HG03521 (cell line): Measurements from ENCODE around the gene SLC5A10.
"Not testable (repeated sequence)": the region's sequence is repeated elsewhere in the genome, so short reads cannot be mapped to it uniquely, and the experiment has no call there.

Experiments
- ATAC-seq: cut with Tn5 transposase; IDR thresholded peaks from one replicate; pipeline ENCODE4 v1.9.1; 2021; ENCODE audit warnings: mild to moderate bottlenecking, moderate library complexity; ENCODE audit not compliant: unreplicated experiment

The SLC5A10 gene

DNA sequence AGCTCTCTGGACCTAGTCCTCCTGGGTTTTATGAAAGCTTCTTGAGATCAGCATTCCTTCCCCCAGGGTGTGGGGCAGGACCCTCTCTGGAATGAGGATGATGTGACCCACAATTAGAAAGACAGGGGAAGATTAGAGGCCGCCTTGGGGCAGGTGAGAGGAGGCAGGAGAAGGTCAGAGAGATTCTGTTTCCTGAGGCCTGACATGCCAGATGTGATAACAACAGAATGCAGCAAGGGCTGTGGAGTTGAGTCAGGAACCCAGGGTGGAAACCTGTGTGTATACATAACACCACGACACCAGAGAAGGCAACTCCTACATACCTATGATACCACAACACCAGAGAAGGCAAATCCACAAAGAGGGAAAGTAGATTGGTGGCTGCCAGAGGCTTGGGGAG lies 5.4 kb upstream of the SLC5A10 start:
- ATAC-seq = no peak

DNA sequence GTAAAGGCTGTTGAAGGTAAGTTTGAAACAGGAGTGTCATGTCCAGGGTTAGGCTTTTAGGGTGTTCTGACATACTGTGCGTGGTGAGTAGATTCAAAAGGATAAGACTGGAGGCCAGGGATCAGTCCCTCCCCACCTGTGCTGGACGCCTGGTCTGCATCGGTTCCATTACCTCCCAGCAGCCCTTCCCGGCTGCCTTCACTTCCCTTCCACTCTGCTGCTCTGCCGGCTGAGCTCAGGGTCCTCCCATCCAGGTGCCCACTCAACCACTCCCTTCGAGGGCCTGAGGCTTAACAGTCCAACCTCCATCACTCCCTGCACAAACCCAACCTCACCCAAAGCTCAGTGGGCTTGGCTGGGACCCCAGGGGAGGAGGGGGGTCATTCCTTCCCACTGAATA lies 4.1 kb upstream of the SLC5A10 start:
- no peak for ATAC-seq

DNA sequence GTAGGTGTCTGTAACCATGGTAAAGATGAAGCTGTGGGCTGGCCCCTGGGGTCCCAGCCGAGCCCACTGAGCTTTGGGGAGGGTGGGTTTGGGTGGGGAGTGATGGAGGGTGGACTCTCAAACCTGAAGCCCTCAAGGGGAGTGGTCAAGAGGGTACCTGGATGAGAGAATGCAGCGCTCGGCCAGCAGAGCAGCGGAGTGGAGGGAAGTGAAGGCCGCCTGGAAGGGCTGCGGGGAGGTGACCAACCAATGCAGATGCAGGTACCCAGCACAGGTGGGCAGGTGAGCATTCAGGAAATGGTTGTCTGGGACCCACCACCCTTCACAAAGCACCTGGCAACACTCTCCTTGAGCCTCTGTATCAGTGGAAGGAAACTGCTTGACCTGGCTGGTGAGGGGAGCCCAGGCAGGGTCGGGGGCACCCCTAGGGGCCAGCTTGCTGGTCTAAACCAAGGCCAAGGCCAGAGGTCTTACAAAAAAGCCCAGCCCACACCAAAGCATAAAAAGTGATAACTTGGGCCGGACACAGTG lies 3.4 kb upstream of the SLC5A10 start:
- ATAC-seq = no peak

DNA sequence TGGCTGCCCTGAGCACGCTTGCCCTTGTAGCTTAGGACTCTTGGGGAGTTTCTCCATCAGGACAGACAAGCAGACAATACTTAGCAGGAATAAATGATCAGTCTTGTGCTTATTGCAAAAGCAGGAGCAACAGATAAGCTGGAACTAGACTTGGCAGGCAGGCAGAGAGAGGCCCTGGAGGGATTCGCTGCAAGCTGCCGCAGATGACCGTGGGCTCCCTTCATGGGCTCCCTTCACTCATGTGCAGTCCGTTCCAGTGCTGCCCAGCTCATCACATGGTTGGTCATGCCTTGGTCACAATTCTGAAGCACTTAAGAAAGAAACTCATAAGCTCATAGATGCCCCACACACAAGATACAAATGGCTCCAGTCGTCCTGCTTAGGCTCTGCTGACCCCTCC lies 2.4 kb upstream of the SLC5A10 start:
- ATAC-seq = no peak

DNA sequence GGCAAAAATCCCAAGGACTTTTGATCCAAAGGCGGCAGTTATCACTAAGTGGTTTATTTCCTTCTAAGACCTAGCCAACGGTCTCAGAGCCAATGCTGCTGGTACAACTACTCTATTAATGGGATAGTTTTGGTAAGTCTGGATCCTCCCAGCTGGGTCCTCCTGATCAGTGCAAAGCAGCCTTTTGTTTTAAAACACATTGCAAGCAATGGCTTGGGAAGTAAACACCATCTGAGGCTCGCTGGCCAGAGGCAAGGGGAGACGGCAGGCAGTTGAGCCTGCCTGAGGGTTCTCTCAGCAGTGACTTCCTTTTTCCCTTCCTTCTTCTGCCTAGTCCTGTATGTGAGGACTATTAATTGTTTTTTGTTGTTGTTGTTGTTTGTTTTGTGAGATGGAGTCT lies 1.6 kb upstream of the SLC5A10 start:
- ATAC-seq = no peak

DNA sequence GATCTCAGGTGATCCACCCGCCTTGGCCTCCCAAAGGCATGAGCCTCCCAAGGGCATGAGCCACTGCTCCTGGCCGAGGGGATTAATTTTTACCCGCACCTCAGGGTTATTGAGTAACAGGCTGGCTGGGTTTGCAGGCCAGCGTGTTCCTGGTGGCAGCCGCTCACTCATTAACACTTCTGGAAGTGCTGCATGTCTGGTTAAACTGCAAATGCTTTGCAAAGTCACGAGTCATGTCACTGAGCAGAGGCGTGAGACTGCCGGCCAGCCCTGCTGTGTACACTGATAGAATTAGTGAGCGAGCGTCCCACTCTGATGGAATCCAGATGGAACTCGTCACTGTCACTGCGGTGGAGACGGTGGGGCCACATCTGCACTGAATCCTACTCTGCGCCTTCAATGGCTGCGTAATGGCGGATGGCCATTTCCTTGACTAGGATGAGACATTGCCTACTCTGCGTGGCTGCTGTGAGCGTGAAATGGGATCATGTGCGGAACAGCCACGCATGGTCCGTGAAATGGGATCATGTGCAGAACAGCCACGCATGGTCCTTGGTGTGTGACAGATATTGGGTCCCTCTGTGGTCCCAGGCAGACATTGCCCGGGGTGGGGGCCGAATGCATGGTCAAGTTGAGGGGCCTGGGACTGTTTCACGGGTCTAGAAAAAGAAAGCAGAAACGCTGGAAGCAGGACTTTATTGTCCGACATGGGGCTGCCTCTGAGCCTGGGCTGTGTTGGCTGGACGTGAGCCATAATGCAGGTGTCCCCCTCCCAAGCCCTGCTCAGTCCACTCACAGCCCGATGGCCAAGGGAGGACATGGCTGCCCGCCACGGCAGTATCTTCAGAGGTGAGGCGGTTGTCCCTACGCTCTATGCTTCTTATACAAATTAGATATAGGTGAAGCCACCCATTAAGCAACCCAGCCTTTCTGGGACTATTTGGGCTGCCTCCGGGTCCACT lies 740 bp upstream of the SLC5A10 start:
- no peak for ATAC-seq

DNA sequence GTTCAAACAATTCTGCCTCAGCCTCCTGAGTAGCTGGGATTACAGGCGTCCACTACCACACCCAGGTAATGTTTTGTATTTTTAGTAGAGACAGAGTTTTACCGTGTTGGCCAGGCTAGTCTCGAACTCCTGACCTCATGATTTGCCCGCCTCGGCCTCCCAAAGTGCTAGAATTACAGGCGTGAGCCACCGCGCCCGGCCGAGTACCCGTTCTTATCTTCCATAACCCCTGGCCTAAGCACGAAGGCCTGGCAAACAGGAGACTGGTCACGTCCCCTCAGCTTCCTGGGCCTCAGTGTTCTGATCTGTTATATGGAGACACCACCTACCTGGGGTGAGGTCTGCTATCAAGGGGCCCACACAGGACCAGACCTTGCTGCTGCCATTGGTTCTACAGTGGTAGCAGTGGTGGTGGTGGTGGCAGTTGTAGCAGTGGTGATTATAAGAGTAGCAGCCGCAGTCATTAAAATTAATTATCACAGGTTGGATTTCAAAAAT lies 1.3 kb downstream of the SLC5A10 start:
- no peak for ATAC-seq

DNA sequence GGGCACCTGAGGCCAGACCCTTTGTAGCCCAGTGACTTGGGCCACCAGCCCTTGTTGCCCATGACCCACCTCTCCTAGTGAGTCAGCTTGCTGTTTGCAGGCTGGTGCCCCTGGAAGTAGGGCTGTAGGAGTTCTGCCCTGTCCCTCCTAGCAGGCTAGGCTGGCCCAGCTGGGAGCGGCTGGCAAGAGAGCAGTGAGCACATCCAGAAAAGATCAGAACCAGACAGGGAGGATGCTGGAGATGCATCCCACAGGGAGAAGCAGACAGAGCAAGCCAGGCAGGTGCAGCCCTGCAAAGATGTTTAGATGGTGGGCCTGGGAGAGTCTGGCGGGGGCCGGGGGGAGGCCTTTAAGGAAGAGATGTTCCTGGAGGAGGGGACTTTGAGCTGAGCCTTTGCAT lies 2.4 kb downstream of the SLC5A10 start:
- ATAC-seq = no peak

DNA sequence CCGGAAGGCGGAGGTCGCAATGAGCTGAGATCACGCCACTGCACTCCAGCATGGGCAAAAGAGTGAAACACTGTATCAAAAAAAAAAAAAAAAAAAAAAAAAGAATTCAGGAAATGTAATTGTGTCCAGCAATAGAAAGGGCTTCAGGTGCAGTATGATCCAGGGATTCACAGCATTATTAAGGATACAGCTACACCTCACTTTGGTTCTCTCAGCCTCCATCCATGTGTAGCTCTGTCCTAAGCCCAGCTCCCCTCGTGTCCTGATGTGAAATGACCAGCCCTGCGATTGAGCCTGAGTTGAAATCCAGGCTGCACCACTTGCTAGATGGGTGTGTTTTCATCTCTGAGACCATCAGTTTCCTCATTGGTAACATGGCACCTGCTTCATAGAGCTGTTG lies 3.0 kb downstream of the SLC5A10 start:
- ATAC-seq = no peak

DNA sequence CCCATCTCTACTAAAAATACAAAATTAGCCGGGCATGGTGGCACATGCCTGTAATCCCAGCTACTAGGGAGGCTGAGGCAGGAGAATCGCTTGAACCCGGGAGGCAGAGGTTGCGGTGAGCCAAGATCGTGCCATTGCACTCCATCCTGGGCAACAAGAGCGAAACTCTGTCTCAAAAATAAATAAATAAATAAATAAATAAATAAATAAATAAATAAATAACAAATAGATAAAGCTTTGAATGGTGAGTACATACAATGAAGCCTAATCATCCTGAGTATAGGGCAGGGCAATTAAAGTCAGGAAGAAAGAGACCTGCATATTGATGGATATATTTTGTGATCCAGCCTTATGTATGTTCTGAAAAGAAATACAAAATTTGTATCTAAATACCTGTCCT lies 4.1 kb downstream of the SLC5A10 start:
- not testable (repeated sequence) for ATAC-seq

DNA sequence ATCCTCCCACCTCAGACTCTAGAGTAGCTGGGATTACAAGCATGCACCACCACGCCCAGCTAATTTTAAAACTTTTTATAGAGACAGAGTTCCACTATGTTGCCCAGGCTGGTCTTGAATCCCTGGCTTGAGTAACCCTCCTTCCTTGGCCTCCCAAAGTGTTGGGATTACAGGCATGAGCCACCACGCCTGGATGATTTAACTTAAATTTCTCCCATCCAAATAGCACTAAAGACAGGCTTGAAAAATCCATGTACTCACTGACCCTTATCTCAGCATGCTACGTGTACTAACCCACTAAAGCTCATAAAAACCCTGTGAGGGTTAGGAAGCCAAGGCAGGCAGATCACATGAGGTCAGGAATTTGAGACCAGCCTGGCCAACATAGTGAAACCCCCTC lies 4.6 kb downstream of the SLC5A10 start:
- ATAC-seq = no peak

DNA sequence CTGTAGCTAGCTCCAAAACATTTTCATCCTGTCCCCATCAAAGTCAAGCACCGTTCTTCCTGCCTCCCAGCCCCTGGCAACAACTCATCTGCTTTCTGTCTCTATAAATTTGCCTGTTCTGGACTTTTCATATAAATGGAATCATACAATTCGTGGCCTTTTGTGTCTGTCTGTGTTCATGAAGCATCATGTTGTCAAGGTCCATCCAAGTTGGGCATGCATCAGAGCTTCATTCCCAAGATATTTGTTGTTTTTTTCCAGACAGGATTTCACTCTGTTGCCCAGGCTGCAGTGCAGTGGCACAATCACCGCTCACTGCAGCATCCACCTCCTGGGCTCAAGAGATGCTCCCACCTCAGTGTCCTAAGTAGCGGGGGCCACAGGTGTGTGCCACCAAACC lies 5.9 kb downstream of the SLC5A10 start:
- no peak for ATAC-seq

DNA sequence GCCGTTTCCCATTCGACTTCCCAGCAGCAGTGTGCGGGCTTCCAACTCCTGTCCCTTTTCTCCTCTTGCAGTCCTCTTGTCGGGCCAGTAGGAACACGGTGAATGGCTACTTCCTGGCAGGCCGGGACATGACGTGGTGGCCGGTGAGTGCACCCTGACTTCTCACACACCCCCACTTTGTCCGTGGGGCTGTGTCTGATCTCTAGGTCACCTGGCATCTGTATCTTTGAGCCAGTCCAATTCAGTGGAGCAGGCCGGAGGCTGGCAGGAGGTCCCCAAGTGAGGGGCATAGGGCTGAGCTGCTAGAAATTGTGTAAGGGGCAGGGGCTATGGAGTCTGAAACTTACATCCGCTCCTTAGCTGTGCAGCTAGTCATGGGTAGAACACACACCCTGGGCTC lies 6.6 kb downstream of the SLC5A10 start:
- ATAC-seq = no peak

DNA sequence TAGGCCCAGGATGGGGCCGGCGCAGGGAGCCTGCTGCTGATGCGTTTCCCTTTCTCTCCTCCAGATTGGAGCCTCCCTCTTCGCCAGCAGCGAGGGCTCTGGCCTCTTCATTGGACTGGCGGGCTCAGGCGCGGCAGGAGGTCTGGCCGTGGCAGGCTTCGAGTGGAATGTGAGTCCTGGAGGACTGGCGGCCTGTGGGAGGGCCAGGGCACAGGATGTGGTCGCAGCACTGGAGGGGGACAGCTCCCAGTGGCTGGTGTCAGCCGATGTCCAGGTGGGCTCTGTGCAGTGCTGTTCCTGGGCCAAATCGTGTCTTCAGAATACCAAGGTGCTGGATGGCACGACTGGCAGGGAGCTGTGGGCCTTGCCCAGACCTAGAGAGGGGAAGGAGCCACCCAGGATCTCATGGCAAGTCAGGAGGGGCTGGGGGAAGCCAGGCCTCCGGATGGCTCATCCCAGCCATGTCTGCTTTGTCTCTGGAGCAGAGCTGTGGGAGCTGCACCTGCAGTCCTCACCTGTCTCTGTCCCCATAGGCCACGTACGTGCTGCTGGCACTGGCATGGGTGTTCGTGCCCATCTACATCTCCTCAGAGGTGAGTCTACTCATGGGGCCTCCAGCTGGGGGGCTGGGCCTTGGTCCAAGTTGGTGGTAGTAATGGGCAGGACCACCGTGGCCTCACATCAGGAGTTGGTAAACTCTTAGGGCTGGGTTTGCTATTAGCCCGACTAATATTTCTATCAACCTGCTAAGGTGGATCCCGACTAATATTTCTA lies 7.3 kb downstream of the SLC5A10 start:
- no peak for ATAC-seq

DNA sequence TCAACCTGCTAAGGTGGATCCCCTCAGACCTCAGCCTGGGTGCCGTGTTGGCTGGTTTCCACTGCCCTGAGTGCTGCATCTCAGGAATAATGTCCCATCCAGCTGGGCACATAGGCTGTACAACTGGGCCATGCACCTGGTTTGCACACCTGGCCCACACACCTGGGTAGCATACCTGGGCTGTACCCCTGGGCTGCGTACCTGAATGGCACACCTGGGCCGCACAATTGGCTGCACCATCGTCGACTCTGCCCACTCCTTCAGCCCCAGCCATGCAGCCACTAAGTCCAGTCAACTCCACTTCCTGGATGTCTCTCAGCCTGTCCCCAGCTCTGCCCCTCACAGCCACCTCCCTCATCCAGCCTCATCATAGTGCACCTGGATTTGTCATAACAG lies 7.9 kb downstream of the SLC5A10 start:
- no peak for ATAC-seq

DNA sequence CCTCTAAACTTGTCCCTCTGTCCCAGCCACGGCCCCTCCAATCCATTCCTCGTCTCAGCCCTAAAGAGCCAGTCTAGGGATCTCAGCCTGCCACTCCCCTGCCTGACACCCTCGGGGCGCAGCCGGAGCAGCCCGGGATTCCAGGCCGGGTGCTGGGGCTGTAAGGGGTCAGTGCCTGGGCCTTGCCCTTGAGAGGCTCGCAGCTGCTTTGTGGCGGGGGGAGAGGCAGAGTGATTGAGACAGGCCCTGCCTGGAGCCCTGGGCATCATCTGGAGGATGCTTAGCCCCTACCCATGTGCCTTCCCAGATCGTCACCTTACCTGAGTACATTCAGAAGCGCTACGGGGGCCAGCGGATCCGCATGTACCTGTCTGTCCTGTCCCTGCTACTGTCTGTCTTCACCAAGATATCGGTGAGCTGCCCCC lies 8.3 kb downstream of the SLC5A10 start:
- ATAC-seq = no peak

DNA sequence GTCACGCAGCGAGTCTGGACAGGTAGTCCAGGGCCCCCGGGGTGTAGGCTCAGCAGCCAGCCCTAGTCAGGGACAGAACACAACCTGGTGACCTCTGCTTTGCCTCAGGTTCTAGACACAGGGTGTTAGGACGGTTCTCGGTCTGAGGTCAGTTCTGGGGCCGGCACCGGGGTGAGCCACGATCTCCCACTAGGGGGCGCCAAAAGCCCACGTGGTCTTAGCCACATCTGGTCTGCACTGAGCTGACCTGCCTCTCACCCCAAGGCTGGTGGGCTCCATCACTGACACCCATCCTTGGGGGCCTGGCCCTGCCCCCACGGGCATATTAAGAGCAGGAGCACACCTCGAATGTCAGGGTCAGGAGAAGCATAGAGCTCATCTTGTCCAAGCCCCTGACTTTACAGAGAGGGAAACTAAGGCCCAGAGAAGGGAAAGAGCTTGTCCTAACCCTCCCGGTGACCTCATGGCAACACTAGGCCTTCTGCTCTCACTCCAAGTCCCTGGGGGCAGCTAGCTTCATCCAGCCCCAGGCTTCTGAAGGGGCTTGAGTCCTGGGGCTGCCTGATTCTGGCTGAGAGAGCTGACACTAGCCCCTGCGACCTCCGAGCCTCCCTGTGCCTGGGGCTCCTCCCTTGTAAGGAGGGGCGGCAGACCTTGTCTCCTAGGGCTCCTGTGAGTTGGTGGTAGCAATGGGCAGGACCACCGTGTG lies 9.0 kb downstream of the SLC5A10 start:
- ATAC-seq = peak; percentile 48

DNA sequence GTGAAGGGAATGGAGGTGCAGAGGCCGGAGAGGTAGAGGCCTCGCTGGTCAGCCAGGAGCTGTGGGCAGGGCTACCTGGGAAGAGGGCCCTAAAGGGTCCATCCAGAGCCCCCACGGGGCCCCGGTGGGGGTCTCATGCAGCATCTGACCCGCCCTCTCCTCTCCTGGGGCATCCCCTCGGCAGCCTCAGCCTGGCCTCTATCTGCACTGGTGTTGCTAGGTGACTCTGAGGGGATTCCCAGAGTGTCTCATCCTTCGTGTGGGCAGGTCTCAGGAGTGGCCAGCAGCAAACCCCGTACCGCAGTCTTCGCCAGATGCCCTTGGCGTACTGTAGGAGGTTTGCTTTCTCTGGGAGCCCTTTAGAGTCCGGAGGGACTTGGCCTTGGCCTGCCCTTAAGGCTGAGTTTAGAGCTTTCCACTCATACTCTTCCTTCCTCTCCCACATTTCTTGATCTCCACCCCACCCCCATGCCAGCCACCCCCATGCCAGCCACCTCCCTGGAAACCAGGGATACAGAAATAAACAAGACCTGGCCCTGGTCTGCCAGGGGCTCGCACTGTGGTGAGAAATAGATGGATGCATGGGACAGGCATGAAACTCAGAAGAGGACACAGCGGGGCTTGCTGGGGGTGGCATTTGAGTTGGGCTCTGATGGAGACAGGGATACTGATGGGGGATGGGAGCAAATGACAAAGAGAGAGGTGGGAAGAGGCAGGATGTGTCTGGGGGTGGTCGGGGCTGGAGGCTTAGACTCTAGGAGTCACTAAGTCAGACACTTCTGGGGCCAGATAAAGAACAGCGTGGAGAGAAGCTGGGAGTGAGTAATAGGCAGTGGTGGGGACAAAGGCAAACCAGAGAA lies 9.9 kb downstream of the SLC5A10 start:
- no peak for ATAC-seq

DNA sequence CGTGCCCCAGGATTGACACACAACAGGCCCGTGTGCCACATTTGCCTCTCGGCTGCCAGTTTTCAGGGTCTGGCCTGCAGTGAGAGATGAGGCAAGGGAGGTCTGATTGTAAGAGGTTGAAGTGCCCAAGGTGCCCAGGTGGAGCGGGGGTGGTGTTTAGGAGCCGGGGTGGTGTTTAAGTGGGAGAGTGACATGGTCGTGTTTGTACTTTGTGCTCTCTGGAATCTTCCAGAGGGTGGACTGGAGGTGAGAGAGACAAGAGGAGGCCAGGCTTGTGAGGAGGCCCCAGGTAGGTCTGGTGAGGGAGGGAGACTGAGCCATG lies 10.5 kb downstream of the SLC5A10 start:
- ATAC-seq = no peak
